Measurements from ENCODE around the gene LTBR.

DNA sequence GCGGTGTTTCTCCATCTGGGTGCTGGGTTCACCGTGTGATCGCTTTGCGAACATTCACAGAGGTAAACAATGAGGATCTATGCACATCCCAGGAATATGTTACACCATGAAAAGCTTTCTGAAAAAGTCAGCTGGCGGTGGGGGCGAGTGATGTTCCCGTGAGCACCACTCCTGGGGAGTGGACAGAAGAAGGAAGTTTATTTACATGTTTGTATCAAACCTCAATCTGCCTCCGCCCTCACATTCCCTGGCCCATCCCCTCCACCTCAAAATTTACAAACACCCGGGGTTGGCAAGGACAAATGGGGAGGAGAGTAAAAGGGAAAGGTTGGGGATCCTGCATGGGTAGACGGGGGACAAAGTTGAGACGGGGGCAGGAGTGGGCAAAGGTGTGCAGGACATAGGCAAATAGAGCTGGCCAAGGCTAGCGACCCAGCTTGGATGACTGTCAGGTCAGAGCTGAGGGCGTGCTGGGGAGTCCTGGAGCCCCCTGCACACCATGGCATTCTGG lies 49.0 kb upstream of the LTBR start:
- TF ChIP-seq, protein P1, sequence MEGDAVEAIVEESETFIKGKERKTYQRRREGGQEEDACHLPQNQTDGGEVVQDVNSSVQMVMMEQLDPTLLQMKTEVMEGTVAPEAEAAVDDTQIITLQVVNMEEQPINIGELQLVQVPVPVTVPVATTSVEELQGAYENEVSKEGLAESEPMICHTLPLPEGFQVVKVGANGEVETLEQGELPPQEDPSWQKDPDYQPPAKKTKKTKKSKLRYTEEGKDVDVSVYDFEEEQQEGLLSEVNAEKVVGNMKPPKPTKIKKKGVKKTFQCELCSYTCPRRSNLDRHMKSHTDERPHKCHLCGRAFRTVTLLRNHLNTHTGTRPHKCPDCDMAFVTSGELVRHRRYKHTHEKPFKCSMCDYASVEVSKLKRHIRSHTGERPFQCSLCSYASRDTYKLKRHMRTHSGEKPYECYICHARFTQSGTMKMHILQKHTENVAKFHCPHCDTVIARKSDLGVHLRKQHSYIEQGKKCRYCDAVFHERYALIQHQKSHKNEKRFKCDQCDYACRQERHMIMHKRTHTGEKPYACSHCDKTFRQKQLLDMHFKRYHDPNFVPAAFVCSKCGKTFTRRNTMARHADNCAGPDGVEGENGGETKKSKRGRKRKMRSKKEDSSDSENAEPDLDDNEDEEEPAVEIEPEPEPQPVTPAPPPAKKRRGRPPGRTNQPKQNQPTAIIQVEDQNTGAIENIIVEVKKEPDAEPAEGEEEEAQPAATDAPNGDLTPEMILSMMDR (IDR thresholded peaks at IDR 0.05; ENCODE audit: insufficient read depth, low read length, poor library complexity, severe bottlenecking) = no peak
- no peak for TF ChIP-seq EZH2phosphoT487 (conservative IDR thresholded peaks at IDR 0.05; ENCODE audit: low read length)

All from SU-DHL-6 (cell line).